Thyroid gland (tissue), 4 donors: Measurements from ENCODE around the gene SH3RF2.

Experiments used
- POLR2A ChIP-seq, 2 donors: fragments of 450-650 bp; IDR thresholded peaks; one replicate each; pipeline ENCODE4 v1.6.1; 2017; ENCODE audit warnings: antibody characterized with exemption in 2 of 2, mild to moderate bottlenecking in 2 of 2, moderate library complexity in 1 of 2
- TF ChIP-seq, protein P1 (sequence below), 6 experiments: fragments of 200-600 bp in 3 of 6; fragments of 450-650 bp in 3 of 6; sonication (generic) in 3 of 6; IDR thresholded peaks; one replicate each; pipeline ENCODE4 v1.5.1; 2016 to 2019; ENCODE audit warnings: antibody characterized with exemption in 6 of 6, mild to moderate bottlenecking in 2 of 6, inconsistent platforms in 1 of 6, moderate library complexity in 1 of 6

GRCh38 chr5:145969714-145970092 lies 33.3 kb downstream of the SH3RF2 start:
- TF ChIP-seq, protein P1, sequence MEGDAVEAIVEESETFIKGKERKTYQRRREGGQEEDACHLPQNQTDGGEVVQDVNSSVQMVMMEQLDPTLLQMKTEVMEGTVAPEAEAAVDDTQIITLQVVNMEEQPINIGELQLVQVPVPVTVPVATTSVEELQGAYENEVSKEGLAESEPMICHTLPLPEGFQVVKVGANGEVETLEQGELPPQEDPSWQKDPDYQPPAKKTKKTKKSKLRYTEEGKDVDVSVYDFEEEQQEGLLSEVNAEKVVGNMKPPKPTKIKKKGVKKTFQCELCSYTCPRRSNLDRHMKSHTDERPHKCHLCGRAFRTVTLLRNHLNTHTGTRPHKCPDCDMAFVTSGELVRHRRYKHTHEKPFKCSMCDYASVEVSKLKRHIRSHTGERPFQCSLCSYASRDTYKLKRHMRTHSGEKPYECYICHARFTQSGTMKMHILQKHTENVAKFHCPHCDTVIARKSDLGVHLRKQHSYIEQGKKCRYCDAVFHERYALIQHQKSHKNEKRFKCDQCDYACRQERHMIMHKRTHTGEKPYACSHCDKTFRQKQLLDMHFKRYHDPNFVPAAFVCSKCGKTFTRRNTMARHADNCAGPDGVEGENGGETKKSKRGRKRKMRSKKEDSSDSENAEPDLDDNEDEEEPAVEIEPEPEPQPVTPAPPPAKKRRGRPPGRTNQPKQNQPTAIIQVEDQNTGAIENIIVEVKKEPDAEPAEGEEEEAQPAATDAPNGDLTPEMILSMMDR (IDR thresholded peaks at IDR 0.05), result no peak
- no peak for TF ChIP-seq POLR2A (IDR thresholded peaks at IDR 0.05)
